SU-DHL-6 (cell line): ENCODE data around the gene FAN1.

Experiments
- H2AFZ ChIP-seq: fragments of 200-600 bp; sonication (generic); 2 replicates; pipeline ENCODE4 v1.6.1; 2014; ENCODE audit warnings: low read depth, mild to moderate bottlenecking, moderate library complexity, mixed read lengths, antibody characterized with exemption, low read length; ENCODE audit not compliant: severe bottlenecking
- H3F3A ChIP-seq: fragments of 200-600 bp; shearing (Covaris generic); 2 replicates; pipeline ENCODE4 v1.6.0; 2016; ENCODE audit warnings: antibody characterized with exemption, mild to moderate bottlenecking; ENCODE audit not compliant: insufficient read depth
- H3K27ac ChIP-seq: fragments of 200-600 bp; sonication (generic); 2 replicates; pipeline ENCODE4 v1.5.1; 2016; ENCODE audit warnings: low read depth, mild to moderate bottlenecking, low read length, moderate library complexity, mixed read lengths
- H3K27me3 ChIP-seq: fragments of 200-600 bp; sonication (generic), shearing (Covaris generic); 2 replicates; pipeline ENCODE4 v1.6.0; 2014; ENCODE audit warnings: mild to moderate bottlenecking, low read length
- H3K36me3 ChIP-seq: fragments of 200-600 bp; sonication (generic); 2 replicates; pipeline ENCODE4 v1.6.1; 2014; ENCODE audit warnings: mild to moderate bottlenecking, low read length, mixed read lengths
- H3K4me2 ChIP-seq: fragments of 300-600, 200-600 bp; shearing (Covaris generic), sonication (generic); 2 replicates; pipeline ENCODE4 v1.6.0; 2014; ENCODE audit warnings: low read length, low read depth, mild to moderate bottlenecking; ENCODE audit not compliant: poor library complexity, severe bottlenecking
- H3K4me3 ChIP-seq: fragments of 200-600 bp; sonication (generic); 2 replicates; pipeline ENCODE4 v1.5.1; 2014; ENCODE audit warnings: antibody characterized with exemption, low read length, mild to moderate bottlenecking, mixed read lengths; ENCODE audit not compliant: insufficient read depth, poor library complexity, severe bottlenecking
- H3K79me2 ChIP-seq: fragments of 200-600 bp; sonication (generic); 2 replicates; pipeline ENCODE4 v1.6.1; 2014; ENCODE audit warnings: mild to moderate bottlenecking, low read length, moderate library complexity; ENCODE audit not compliant: insufficient read depth
- H3K9ac ChIP-seq: fragments of 200-600 bp; sonication (generic); 2 replicates; pipeline ENCODE4 v1.7.0; 2014; ENCODE audit warnings: mild to moderate bottlenecking, low read length
- H3K9me2 ChIP-seq: fragments of 200-600 bp; sonication (generic); replicated peaks from 2 replicates; pipeline ENCODE4 v1.6.1; 2014; ENCODE audit warnings: low read length; ENCODE audit not compliant: insufficient read depth
- H3K9me3 ChIP-seq: fragments of 200-600 bp; sonication (generic); 2 replicates; pipeline ENCODE4 v1.6.1; 2014; ENCODE audit warnings: low read length, mixed read lengths; ENCODE audit not compliant: insufficient read depth
- H4K20me1 ChIP-seq: fragments of 200-600 bp; sonication (generic); 2 replicates; pipeline ENCODE4 v1.6.1; 2014; ENCODE audit warnings: low read depth, mild to moderate bottlenecking, antibody characterized with exemption, low read length, moderate library complexity, mixed read lengths
- EZH2phosphoT487 ChIP-seq: fragments of 200-600 bp; sonication (generic), shearing (Covaris generic); conservative IDR thresholded peaks from 2 replicates; pipeline ENCODE4 v1.6.1; 2018; ENCODE audit warnings: mild to moderate bottlenecking, antibody characterized with exemption, low read length, moderate library complexity, mixed read lengths
- TF ChIP-seq, protein P1 (sequence below): fragments of 200-600 bp; sonication (generic); IDR thresholded peaks from one replicate; pipeline ENCODE4 v1.5.1; 2017; ENCODE audit warnings: antibody characterized with exemption, mild to moderate bottlenecking, low read length, moderate library complexity; ENCODE audit not compliant: insufficient read depth, poor library complexity, severe bottlenecking

FAN1 gene

DNA sequence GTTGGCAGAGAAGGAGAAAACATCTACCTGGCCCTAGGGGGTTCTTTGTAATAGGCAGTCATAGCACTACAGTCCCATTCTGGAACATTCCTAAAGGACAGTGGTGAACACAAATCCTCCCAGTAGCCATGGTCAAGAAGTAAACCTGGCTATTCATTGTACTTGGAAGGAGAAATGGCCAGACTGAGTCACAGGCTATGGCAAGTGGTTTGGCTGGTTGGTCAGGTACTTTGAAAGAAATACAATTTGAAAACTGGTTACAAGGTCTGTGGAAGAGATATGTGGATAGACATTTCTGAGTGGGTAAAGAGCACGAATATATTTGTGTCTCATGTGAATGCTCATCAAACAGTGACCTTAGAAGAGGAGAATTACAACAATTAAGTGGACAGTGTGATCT lies 33.0 kb upstream of the FAN1 start:
- Histone ChIP-seq H3K27ac (no peak overlapping the region), H3K36me3 (no peaks in the 10 kb centered on the region), H4K20me1 (no peaks in the 10 kb centered on the region), H3K27me3 (no peaks in the 10 kb centered on the region), H3K9me3 (no peaks in the 10 kb centered on the region), H2AFZ (no peak overlapping the region), H3K9ac (no peak overlapping the region), H3F3A (no peaks in the 10 kb centered on the region), H3K4me2 (no peak overlapping the region), H3K9me2 (no peaks in the 10 kb centered on the region), H3K79me2 (no peaks in the 10 kb centered on the region), H3K4me3 (no peak overlapping the region)
- TF ChIP-seq, protein P1, sequence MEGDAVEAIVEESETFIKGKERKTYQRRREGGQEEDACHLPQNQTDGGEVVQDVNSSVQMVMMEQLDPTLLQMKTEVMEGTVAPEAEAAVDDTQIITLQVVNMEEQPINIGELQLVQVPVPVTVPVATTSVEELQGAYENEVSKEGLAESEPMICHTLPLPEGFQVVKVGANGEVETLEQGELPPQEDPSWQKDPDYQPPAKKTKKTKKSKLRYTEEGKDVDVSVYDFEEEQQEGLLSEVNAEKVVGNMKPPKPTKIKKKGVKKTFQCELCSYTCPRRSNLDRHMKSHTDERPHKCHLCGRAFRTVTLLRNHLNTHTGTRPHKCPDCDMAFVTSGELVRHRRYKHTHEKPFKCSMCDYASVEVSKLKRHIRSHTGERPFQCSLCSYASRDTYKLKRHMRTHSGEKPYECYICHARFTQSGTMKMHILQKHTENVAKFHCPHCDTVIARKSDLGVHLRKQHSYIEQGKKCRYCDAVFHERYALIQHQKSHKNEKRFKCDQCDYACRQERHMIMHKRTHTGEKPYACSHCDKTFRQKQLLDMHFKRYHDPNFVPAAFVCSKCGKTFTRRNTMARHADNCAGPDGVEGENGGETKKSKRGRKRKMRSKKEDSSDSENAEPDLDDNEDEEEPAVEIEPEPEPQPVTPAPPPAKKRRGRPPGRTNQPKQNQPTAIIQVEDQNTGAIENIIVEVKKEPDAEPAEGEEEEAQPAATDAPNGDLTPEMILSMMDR, result no peak
- TF ChIP-seq EZH2phosphoT487, result no peak

DNA sequence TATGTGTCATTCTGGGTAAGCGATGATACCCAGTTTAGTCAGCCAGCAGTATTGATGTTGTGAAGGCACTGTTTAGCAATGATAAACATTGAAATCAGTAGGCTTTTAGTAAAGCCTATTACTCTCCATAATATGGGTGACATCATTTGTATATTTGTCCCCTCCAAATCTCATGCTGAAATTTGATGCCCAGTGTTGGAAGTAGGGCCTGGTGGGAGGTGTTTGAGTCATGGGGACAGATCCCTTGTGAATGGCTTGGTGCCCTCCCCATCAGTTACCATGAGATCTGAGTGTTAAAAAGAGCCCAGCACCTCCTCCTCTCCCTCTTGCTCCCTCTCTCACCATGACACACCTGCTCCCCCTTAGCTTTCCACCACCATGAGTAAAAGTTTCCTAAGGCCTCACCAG lies 31.4 kb upstream of the FAN1 start:
- Histone ChIP-seq H3F3A (no peaks in the 10 kb centered on the region), H2AFZ (no peak overlapping the region), H3K4me3 (no peak overlapping the region)

DNA sequence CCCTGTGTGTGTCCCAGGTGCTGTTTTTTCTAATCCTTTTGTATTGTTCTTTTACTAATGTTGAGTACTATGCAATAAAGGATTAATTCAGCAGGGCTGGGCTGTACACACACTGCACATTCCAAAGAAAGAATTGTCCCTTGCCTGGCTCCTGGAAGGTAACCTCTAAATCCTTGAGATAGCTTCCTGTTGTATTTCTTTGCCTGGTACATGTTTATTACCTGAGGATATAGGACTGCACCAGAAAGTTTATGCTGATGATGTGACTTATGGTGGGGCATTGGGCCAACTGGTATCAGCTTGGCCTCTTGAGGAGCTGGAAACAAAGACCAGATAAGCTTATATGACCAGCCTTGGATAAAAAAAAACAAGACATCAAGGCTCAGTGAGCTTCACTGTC lies 26.6 kb upstream of the FAN1 start:
- Histone ChIP-seq H3K9me2 (no peaks in the 10 kb centered on the region), H3K9ac (no peak overlapping the region), H3K9me3 (no peaks in the 10 kb centered on the region; the same call in 1 of the 2 replicates), H3K4me3 (no peak overlapping the region), H3K36me3 (no peaks in the 10 kb centered on the region), H3K27me3 (no peaks in the 10 kb centered on the region), H3F3A (no peaks in the 10 kb centered on the region), H3K4me2 (no peak overlapping the region), H2AFZ (no peak overlapping the region), H3K27ac (no peak overlapping the region), H3K79me2 (no peaks in the 10 kb centered on the region), H4K20me1 (no peaks in the 10 kb centered on the region)
- no peak for TF ChIP-seq EZH2phosphoT487

More for the DNA sequence above, 31.4 kb upstream of the FAN1 start:
- Histone ChIP-seq H3K27ac (no peak overlapping the region), H3K79me2 (no peaks in the 10 kb centered on the region), H3K27me3 (no peaks in the 10 kb centered on the region), H3K9me3 (no peaks in the 10 kb centered on the region), H3K36me3 (no peaks in the 10 kb centered on the region), H3K9me2 (no peaks in the 10 kb centered on the region), H3K4me2 (no peak overlapping the region), H3K9ac (no peak overlapping the region), H4K20me1 (no peaks in the 10 kb centered on the region)
- TF ChIP-seq EZH2phosphoT487, result no peak
- TF ChIP-seq, protein P1, result no peak

DNA sequence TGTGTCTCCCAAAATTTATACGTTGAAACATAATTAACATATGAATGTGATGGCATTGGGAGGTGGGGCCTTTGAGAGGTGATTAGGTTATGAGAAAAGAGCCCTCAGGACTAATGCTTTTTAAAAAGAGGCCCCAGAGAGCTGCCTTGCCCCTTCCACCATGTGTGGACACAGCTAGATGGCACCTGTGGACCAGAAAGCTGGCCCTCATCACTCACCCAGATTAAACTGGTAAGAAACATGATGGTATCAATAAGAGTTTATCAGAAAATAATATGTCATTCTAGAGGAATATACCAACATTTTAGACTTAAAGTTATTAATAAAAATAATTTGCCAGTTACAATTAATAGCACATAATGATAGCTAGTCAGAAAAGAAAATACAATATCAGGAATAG lies 25.2 kb upstream of the FAN1 start:
- no peaks in the 10 kb centered on the region for H3K79me2 ChIP-seq
- no peaks in the 10 kb centered on the region for H3K9me2 ChIP-seq
- TF ChIP-seq, protein P1, result no peak
- TF ChIP-seq EZH2phosphoT487, result no peak
- no peak overlapping the region for H3K4me2 ChIP-seq
- H3K27me3 ChIP-seq, result no peaks in the 10 kb centered on the region
- no peak overlapping the region for H3K4me3 ChIP-seq
- H3K36me3 ChIP-seq, result no peaks in the 10 kb centered on the region
- H3K9ac ChIP-seq, result no peak overlapping the region
- H4K20me1 ChIP-seq, result no peaks in the 10 kb centered on the region
- no peaks in the 10 kb centered on the region for H3F3A ChIP-seq
- H2AFZ ChIP-seq, result no peak overlapping the region
- no peak overlapping the region for H3K27ac ChIP-seq
- no peaks in the 10 kb centered on the region; the same call in 1 of the 2 replicates for H3K9me3 ChIP-seq
